ENCODE results near the gene BRAP.

Gene BRAP

GRCh38 chr12:111605911-111606766 lies 79.6 kb downstream of the BRAP start:
- TF ChIP-seq TAF1 (IDR thresholded peaks at IDR 0.05; ENCODE audit: borderline replicate concordance, insufficient read depth, low read length) (no peak), SIN3A (IDR thresholded peaks at IDR 0.05; ENCODE audit: borderline replicate concordance, insufficient read depth, low read length) (no peak), POLR2AphosphoS5 (IDR thresholded peaks at IDR 0.05; ENCODE audit: low read depth, low read length) (no peak), REST (IDR thresholded peaks at IDR 0.05; ENCODE audit: insufficient read depth in 1 of 2, low read depth in 2 of 2, low read length in 2 of 2) (no peak), FOXP2 (optimal IDR thresholded peaks at IDR 0.05; ENCODE audit: borderline replicate concordance, extremely low read depth, extremely low read length, insufficient read depth) (no peak)

DNA sequence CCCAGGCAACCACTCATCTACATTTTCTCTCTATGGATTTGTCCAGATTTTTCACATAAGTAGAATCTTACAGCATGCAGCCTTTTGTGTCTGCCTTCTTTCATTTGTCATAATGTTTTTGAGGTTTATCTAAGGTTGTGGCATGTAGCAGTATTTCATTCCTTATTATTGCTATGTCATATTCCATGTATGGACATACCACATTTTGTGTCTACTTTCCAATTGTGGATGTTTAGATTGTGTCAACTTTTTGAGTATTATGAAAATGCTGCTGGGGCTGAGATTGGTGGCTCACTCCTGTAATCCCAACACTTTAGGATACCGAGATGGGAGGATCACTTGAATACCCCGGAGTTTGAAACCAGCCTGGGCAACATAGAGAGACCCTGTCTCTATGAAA lies 83.4 kb downstream of the BRAP start:
- no peak for TF ChIP-seq FOXP2 (optimal IDR thresholded peaks at IDR 0.05; ENCODE audit: borderline replicate concordance, extremely low read depth, extremely low read length, insufficient read depth)
- no peak for TF ChIP-seq POLR2AphosphoS5 (IDR thresholded peaks at IDR 0.05; ENCODE audit: low read depth, low read length)
- no peak for TF ChIP-seq SIN3A (IDR thresholded peaks at IDR 0.05; ENCODE audit: borderline replicate concordance, insufficient read depth, low read length)
- TF ChIP-seq REST (IDR thresholded peaks at IDR 0.05; ENCODE audit: insufficient read depth in 1 of 2, low read depth in 2 of 2, low read length in 2 of 2), result no peak
- no peak for TF ChIP-seq TAF1 (IDR thresholded peaks at IDR 0.05; ENCODE audit: borderline replicate concordance, insufficient read depth, low read length)

DNA sequence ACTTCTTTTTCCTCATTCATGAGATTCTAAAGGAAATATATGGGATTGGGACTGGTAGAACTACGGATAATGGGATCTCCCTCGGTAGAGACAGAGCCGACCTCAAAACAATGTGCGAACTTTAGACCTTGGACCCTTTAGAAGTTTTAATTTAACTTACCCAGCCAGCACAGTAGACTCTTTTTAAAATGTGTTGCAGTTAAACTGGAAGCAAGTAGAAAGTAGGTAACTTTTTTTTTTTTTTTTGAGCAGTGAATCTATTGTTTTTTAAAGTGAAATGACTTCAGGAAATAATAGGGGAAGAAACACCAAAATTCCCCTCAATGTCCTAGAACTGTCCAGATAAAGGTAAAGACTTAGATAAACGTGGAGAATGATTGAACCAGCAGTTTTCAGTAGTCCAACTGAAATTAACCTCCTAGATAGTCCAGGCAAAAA lies 85.5 kb downstream of the BRAP start:
- TF ChIP-seq SIN3A (IDR thresholded peaks at IDR 0.05; ENCODE audit: borderline replicate concordance, insufficient read depth, low read length) (no peak), TAF1 (IDR thresholded peaks at IDR 0.05; ENCODE audit: borderline replicate concordance, insufficient read depth, low read length) (no peak), FOXP2 (optimal IDR thresholded peaks at IDR 0.05; ENCODE audit: borderline replicate concordance, extremely low read depth, extremely low read length, insufficient read depth) (no peak), POLR2AphosphoS5 (IDR thresholded peaks at IDR 0.05; ENCODE audit: low read depth, low read length) (no peak), REST (IDR thresholded peaks at IDR 0.05; ENCODE audit: insufficient read depth in 1 of 2, low read depth in 2 of 2, low read length in 2 of 2) (no peak)

GRCh38 chr12:111599453-111600204 lies 86.1 kb downstream of the BRAP start:
- TF ChIP-seq SIN3A (IDR thresholded peaks at IDR 0.05; ENCODE audit: borderline replicate concordance, insufficient read depth, low read length), result peak; percentile 56; the same call in 1 of the 2 replicates
- peak; percentile 87; the same call in 1 of the 2 replicates for TF ChIP-seq TAF1 (IDR thresholded peaks at IDR 0.05; ENCODE audit: borderline replicate concordance, insufficient read depth, low read length)
- peak; percentile 87 for TF ChIP-seq POLR2AphosphoS5 (IDR thresholded peaks at IDR 0.05; ENCODE audit: low read depth, low read length)
- TF ChIP-seq REST (IDR thresholded peaks at IDR 0.05; ENCODE audit: insufficient read depth in 1 of 2, low read depth in 2 of 2, low read length in 2 of 2), result peak in 1 of 2 experiments; percentile 37; a peak in 1 of 4 replicates
- TF ChIP-seq FOXP2 (optimal IDR thresholded peaks at IDR 0.05; ENCODE audit: borderline replicate concordance, extremely low read depth, extremely low read length, insufficient read depth), result peak; percentile 79
